Subcutaneous abdominal adipose tissue (tissue), 5 donors: ENCODE data around the gene ASTN2.

Experiments
- H3K27ac ChIP-seq: one replicate; pipeline ENCODE4 v1.7.0; 2013; ENCODE audit warnings: low read depth, mild to moderate bottlenecking, inconsistent platforms, low read length, moderate library complexity
- H3K27me3 ChIP-seq, 5 donors: one replicate each; pipeline ENCODE4 v1.7.0; 2013; ENCODE audit warnings: low read length in 5 of 5, inconsistent platforms in 1 of 5; ENCODE audit not compliant: control insufficient read depth in 5 of 5, insufficient read depth in 4 of 5
- H3K36me3 ChIP-seq, 5 donors: one replicate each; pipeline ENCODE4 v1.7.0; 2013; ENCODE audit warnings: low read length in 5 of 5; ENCODE audit not compliant: control insufficient read depth in 5 of 5, insufficient read depth in 5 of 5
- H3K4me1 ChIP-seq, 5 donors: one replicate each; pipeline ENCODE4 v1.7.0; 2013; ENCODE audit warnings: low read length in 5 of 5, mild to moderate bottlenecking in 3 of 5, moderate library complexity in 1 of 5; ENCODE audit not compliant: control insufficient read depth in 5 of 5, insufficient read depth in 5 of 5
- H3K4me3 ChIP-seq, 5 donors: one replicate each; pipeline ENCODE4 v1.7.0; 2013; ENCODE audit warnings: low read length in 5 of 5, low read depth in 1 of 5
- H3K9ac ChIP-seq, 5 donors: one replicate each; pipeline ENCODE4 v1.7.0; 2013; ENCODE audit warnings: low read length in 5 of 5, mild to moderate bottlenecking in 4 of 5, moderate library complexity in 3 of 5
- H3K9me3 ChIP-seq, 5 donors: one replicate each; pipeline ENCODE4 v1.7.0; 2013; ENCODE audit warnings: low read length in 5 of 5; ENCODE audit not compliant: control insufficient read depth in 5 of 5
- donor health status: healthy.
- donor health status: healthy.
- donor health status: healthy.
- donor health status: healthy.
- donor health status: healthy.

Gene ASTN2

GRCh38 chr9:117021906-117022305 lies 393.0 kb downstream of the ASTN2 start:
- H3K27ac ChIP-seq = no peak overlapping the region
- H3K9me3 ChIP-seq = no peaks in the 10 kb centered on the region
- H3K4me1 ChIP-seq = no peaks in the 10 kb centered on the region
- H3K9ac ChIP-seq = no peak overlapping the region
- H3K36me3 ChIP-seq = no peaks in the 10 kb centered on the region
- H3K27me3 ChIP-seq = no peaks in the 10 kb centered on the region
- H3K4me3 ChIP-seq = no peak overlapping the region

GRCh38 chr9:117018966-117019617 lies 395.8 kb downstream of the ASTN2 start:
- no peaks in the 10 kb centered on the region for H3K4me1 ChIP-seq
- no peak overlapping the region for H3K4me3 ChIP-seq
- H3K27me3 ChIP-seq = no peaks in the 10 kb centered on the region
- no peak overlapping the region for H3K9ac ChIP-seq
- no peaks in the 10 kb centered on the region for H3K9me3 ChIP-seq
- H3K36me3 ChIP-seq = no peaks in the 10 kb centered on the region
- H3K27ac ChIP-seq = no peak overlapping the region

DNA sequence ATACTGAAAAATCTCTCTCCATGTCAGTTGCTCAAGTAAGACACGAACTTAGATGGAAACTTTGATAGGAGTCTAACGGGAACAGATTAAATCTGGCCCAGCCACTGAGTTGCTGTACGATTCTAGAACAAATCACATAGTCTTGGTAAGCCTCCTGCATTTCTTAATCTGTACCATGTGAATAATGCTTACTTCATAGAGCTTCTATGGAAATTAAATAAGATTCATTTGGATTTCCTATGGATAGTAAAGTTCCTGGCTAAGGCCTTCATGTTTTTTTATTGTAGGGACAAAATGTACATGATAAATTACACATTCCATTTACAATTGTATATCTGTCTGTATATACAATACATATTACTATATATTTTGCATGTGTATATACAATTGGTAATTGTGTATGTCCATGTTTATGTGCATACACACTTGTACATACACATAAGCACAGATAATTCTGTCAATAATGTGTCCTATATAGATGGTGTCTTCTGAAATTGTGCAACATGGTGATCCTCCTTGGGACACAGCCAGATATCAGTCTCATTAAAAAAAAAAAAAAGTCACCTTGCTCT lies 397.4 kb downstream of the ASTN2 start:
- no peaks in the 10 kb centered on the region for H3K4me1 ChIP-seq
- no peaks in the 10 kb centered on the region for H3K36me3 ChIP-seq
- H3K9me3 ChIP-seq = no peaks in the 10 kb centered on the region
- no peak overlapping the region for H3K9ac ChIP-seq
- no peaks in the 10 kb centered on the region for H3K27me3 ChIP-seq
- no peak overlapping the region for H3K4me3 ChIP-seq
- H3K27ac ChIP-seq = no peak overlapping the region

DNA sequence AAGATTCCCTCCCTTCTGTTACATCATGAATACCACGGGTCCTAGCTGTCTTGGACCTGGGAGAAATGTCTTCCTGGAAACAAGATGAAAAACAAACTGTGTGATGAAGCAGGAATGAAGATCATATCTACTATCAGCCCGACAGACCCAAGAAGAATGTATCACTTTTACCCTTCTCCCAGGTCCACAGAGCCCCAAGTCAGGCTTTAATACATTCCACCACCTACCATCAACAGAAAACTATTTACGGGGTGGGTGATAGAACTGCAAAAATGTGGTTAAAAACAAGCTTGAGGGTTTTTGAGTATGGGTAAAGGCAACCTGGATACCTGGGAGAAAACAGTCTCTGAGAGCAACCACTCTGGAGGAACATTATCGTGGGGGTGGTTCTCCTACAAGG lies 400.8 kb downstream of the ASTN2 start:
- Histone ChIP-seq H3K4me3 (no peak overlapping the region), H3K27me3 (peaks cover 0 to 4% (median 0%) of the 10 kb centered on the region in 5 donors), H3K9ac (no peak overlapping the region), H3K27ac (no peak overlapping the region), H3K4me1 (no peaks in the 10 kb centered on the region), H3K36me3 (no peaks in the 10 kb centered on the region), H3K9me3 (no peaks in the 10 kb centered on the region)

DNA sequence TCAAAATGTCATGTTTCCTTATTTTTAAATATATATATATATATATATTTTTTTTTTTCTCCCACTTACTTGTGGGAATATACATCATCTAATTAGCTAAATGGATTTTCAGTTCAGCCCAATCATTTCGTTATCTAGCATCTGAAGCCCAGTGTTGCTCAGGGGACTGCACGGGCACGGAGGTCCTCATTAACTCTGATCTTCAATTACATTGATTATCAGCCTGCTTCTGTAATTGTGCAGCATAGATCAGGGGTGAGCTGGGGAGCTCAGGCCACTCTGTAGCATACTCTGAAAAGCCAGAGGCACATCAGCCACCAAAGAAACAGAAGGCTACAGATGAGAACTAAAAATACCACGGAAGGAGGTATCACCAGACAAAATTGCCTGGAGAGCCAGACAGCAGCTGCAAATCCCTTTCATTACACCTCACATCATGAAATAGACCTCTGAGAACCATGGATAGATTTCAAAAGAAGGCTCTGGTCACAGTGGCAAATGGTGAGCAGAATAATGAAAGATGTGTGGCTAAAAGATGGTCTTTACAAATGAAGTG lies 401.3 kb downstream of the ASTN2 start:
- H3K9ac ChIP-seq = no peak overlapping the region
- H3K36me3 ChIP-seq = no peaks in the 10 kb centered on the region
- H3K9me3 ChIP-seq = no peaks in the 10 kb centered on the region
- H3K4me1 ChIP-seq = no peaks in the 10 kb centered on the region
- H3K4me3 ChIP-seq = no peak overlapping the region
- peaks cover 0 to 4% (median 0%) of the 10 kb centered on the region in 5 donors for H3K27me3 ChIP-seq
- no peak overlapping the region for H3K27ac ChIP-seq

GRCh38 chr9:117010061-117010460 lies 404.8 kb downstream of the ASTN2 start:
- H3K36me3 ChIP-seq = no peaks in the 10 kb centered on the region
- no peak overlapping the region for H3K27ac ChIP-seq
- no peak overlapping the region for H3K4me3 ChIP-seq
- no peaks in the 10 kb centered on the region for H3K4me1 ChIP-seq
- peaks cover 0 to 4% (median 0%) of the 10 kb centered on the region in 5 donors for H3K27me3 ChIP-seq
- no peaks in the 10 kb centered on the region for H3K9me3 ChIP-seq
- no peak overlapping the region for H3K9ac ChIP-seq

DNA sequence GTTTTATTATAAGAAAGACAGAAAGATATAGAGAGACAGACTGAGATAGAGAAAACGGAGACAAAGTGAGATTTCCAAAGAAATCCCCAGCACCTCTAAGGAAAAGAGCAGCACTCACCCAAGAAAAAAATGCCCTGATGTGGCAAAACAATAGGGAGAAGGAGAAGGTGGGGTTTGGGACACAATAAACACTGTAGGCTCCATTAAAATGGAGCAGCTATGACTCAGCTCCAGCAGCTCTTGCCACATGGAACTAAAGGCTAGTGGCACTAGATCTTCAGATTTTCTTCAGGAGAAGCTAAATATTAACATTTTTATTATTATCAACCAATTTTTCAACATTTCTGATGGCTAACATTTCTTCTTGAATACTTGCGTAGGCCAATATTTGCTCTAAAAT lies 406.0 kb downstream of the ASTN2 start:
- H3K9me3 ChIP-seq = no peaks in the 10 kb centered on the region
- H3K36me3 ChIP-seq = no peaks in the 10 kb centered on the region
- H3K4me1 ChIP-seq = no peaks in the 10 kb centered on the region
- no peak overlapping the region for H3K4me3 ChIP-seq
- H3K27ac ChIP-seq = no peak overlapping the region
- no peak overlapping the region for H3K9ac ChIP-seq
- H3K27me3 ChIP-seq = peaks cover 0 to 4% (median 0%) of the 10 kb centered on the region in 5 donors

GRCh38 chr9:117008461-117008860 lies 406.4 kb downstream of the ASTN2 start:
- no peaks in the 10 kb centered on the region for H3K4me1 ChIP-seq
- H3K9me3 ChIP-seq = no peaks in the 10 kb centered on the region
- no peak overlapping the region for H3K4me3 ChIP-seq
- no peak overlapping the region for H3K9ac ChIP-seq
- peaks cover 0 to 4% (median 0%) of the 10 kb centered on the region in 5 donors for H3K27me3 ChIP-seq
- no peak overlapping the region for H3K27ac ChIP-seq
- H3K36me3 ChIP-seq = no peaks in the 10 kb centered on the region

DNA sequence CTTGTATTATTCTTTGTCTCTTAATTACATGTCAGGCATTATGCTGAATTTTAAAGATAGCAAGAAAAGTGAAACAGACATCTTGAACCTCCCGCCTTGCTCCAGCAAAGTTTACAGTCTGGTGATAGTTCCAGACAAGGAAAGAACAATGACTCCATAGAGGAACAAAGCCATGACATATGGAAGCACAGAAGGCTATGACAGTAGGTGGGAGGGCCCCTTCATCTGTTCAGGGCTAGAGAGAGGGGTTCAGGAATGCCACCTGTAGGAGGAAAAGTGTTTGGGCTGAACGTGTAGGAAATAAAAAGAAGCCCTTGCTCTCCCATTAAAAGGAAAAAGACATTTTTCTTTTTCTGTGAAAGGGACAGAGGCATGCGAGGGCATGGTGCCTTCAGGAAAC lies 412.2 kb downstream of the ASTN2 start:
- Histone ChIP-seq H3K4me1 (no peaks in the 10 kb centered on the region), H3K4me3 (no peak overlapping the region), H3K27me3 (no peaks in the 10 kb centered on the region), H3K27ac (no peak overlapping the region), H3K9ac (no peak overlapping the region), H3K36me3 (no peaks in the 10 kb centered on the region), H3K9me3 (no peaks in the 10 kb centered on the region)

GRCh38 chr9:117000834-117001233 lies 414.0 kb downstream of the ASTN2 start:
- no peak overlapping the region for H3K4me3 ChIP-seq
- no peak overlapping the region for H3K9ac ChIP-seq
- no peaks in the 10 kb centered on the region for H3K9me3 ChIP-seq
- no peak overlapping the region for H3K27ac ChIP-seq
- H3K27me3 ChIP-seq = no peaks in the 10 kb centered on the region
- no peaks in the 10 kb centered on the region for H3K36me3 ChIP-seq
- no peaks in the 10 kb centered on the region for H3K4me1 ChIP-seq
